Transverse colon (tissue), 4 donors: ENCODE results near the gene RBBP7. TPM values are rescaled to one million over a fixed set of nuclear protein-coding genes. Genes with fewer than 3 reads are reported as not detected.

ENCODE experiments used
- DNase-seq: peaks from one replicate; pipeline ENCODE4 v3.0.0-alpha.2; 2019
- H3K27ac ChIP-seq, 4 donors: fragments of 200-600 bp; sonication (generic); 2 replicates each; pipeline ENCODE4 v1.5.1; 2016 to 2018; ENCODE audit warnings: inconsistent platforms in 4 of 4
- H3K27me3 ChIP-seq: fragments of 200-600 bp; sonication (generic); 2 replicates; pipeline ENCODE4 v1.5.1; 2017; ENCODE audit warnings: inconsistent platforms
- H3K36me3 ChIP-seq, 4 donors: fragments of 200-600 bp; sonication (generic); 2 replicates each; pipeline ENCODE4 v1.5.1; 2017 to 2019; ENCODE audit warnings: inconsistent platforms in 4 of 4
- H3K4me1 ChIP-seq, 4 donors: fragments of 200-600 bp; sonication (generic); 2 replicates each; pipeline ENCODE4 v1.5.1; 2017 to 2020; ENCODE audit warnings: inconsistent platforms in 4 of 4
- H3K4me3 ChIP-seq, 4 donors: fragments of 200-600 bp; sonication (generic); 1 replicate in 1 of 4; 2 replicates in 3 of 4; pipeline versions ENCODE4 v1.5.1 to v1.6.1; 2017 to 2019; ENCODE audit warnings: inconsistent platforms in 4 of 4
- H3K9me3 ChIP-seq, 2 donors: fragments of 200-600 bp; sonication (generic); 2 replicates each; pipeline ENCODE4 v1.5.1; 2017 to 2019; ENCODE audit warnings: inconsistent platforms in 2 of 2
- EP300 ChIP-seq: sonication (generic); formaldehyde crosslinking; IDR thresholded peaks from one replicate; pipeline ENCODE4 v1.6.1; 2017; ENCODE audit warnings: antibody characterized with exemption, low read depth
- POLR2A ChIP-seq: fragments of 450-650 bp; IDR thresholded peaks from one replicate; pipeline ENCODE4 v1.6.1; 2016; ENCODE audit warnings: antibody characterized with exemption, mild to moderate bottlenecking, moderate library complexity
- POLR2AphosphoS5 ChIP-seq, 3 donors: sonication (generic); formaldehyde crosslinking; IDR thresholded peaks; one replicate each; pipeline ENCODE4 v1.6.1; 2016; ENCODE audit warnings: antibody characterized with exemption in 3 of 3
- WGBS, 2 donors: methylation state at CpG; one replicate each; pipeline ENCODE4 v1.1.5; 2018; ENCODE audit warnings: low coverage in 1 of 2; 5-methylcytosine and 5-hydroxymethylcytosine counted together
- in situ Hi-C, 4 donors: fragments of 200-750 bp; cut with MboI; loops; one replicate each; pipeline versions ENCODE4 v1.15.0 to v1.15.1; 2017; ENCODE audit warnings: low sequenced_read_pairs in 3 of 4, low pct_ligation_motif_present in 1 of 4, low pct_unique_long_range_greater_than_20kb in 1 of 4
- intact Hi-C: fragments of 100-400 bp; cut with DNase I; formaldehyde crosslinking; loops from one replicate; pipeline ENCODE4 v1.15.1; 2023; ENCODE audit warnings: low total_unique reads
- total RNA-seq, 4 donors: library from RNA; depleted of rRNA; stranded (reverse); fragments of >200 nt; gene quantifications; one replicate each; pipeline ENCODE4 v1.1.0, GENCODE V29; 2016
- TF ChIP-seq, protein P1 (sequence below), 5 experiments: fragments of 200-600 bp in 3 of 5; fragments of 450-650 bp in 2 of 5; sonication (generic) in 3 of 5; IDR thresholded peaks; 1 replicate in 2 of 5; 2 replicates in 3 of 5; pipeline ENCODE4 v1.5.1; 2016 to 2017; ENCODE audit warnings: antibody characterized with exemption in 5 of 5, inconsistent platforms in 3 of 5, mild to moderate bottlenecking in 2 of 5, moderate library complexity in 1 of 5

The RBBP7 gene
- total RNA-seq, 4 donors from 2014 or later, result 32.2 to 67.4 (median 55.2) TPM

GRCh38 chrX:16825264-16826035 lies 44.7 kb downstream of the RBBP7 start:
- intact Hi-C loops (no loop called here), in situ Hi-C loops (loop anchor here in 1 of 4 donors (10.0 kb wide), 1 partner anchor 59 kb away; no protein-coding TSS in a partner anchor)
- H3K27ac ChIP-seq, result no peak overlapping the region
- TF ChIP-seq POLR2AphosphoS5 (IDR thresholded peaks at IDR 0.05) (no peak), POLR2A (no peak), EP300 (no peak)
- TF ChIP-seq, protein P1, sequence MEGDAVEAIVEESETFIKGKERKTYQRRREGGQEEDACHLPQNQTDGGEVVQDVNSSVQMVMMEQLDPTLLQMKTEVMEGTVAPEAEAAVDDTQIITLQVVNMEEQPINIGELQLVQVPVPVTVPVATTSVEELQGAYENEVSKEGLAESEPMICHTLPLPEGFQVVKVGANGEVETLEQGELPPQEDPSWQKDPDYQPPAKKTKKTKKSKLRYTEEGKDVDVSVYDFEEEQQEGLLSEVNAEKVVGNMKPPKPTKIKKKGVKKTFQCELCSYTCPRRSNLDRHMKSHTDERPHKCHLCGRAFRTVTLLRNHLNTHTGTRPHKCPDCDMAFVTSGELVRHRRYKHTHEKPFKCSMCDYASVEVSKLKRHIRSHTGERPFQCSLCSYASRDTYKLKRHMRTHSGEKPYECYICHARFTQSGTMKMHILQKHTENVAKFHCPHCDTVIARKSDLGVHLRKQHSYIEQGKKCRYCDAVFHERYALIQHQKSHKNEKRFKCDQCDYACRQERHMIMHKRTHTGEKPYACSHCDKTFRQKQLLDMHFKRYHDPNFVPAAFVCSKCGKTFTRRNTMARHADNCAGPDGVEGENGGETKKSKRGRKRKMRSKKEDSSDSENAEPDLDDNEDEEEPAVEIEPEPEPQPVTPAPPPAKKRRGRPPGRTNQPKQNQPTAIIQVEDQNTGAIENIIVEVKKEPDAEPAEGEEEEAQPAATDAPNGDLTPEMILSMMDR (IDR thresholded peaks at IDR 0.05), result no peak
- H3K36me3 ChIP-seq, result no peaks in the 10 kb centered on the region
- H3K9me3 ChIP-seq, result no peaks in the 10 kb centered on the region
- no peak overlapping the region for H3K4me3 ChIP-seq
- H3K4me1 ChIP-seq, result no peaks in the 10 kb centered on the region
- no peaks in the 10 kb centered on the region for H3K27me3 ChIP-seq
- no peak for DNase-seq
- WGBS, 2 donors, result 40 to 75% methylated on average over 2 to 8 of the region's 8 CpGs

- H3K9me3 ChIP-seq, result no peaks in the 10 kb centered on the region
- no peaks in the 10 kb centered on the region for H3K27me3 ChIP-seq
- TF ChIP-seq, protein P1 (IDR thresholded peaks at IDR 0.05), result no peak
- TF ChIP-seq EP300 (no peak), POLR2AphosphoS5 (IDR thresholded peaks at IDR 0.05) (no peak), POLR2A (no peak)
- H3K36me3 ChIP-seq, result no peaks in the 10 kb centered on the region
- DNase-seq, result no peak
- intact Hi-C loops (no loop called here), in situ Hi-C loops (loop anchor here in 1 of 4 donors (10.0 kb wide), 1 partner anchor 62 kb away; no protein-coding TSS in a partner anchor)
- H3K4me3 ChIP-seq, result no peak overlapping the region
- 79 to 80% methylated on average over 1 to 2 of the region's 2 CpGs for WGBS, 2 donors
- H3K4me1 ChIP-seq, result peaks cover 0 to 3% (median 0%) of the 10 kb centered on the region in 4 donors
- no peak overlapping the region for H3K27ac ChIP-seq
Measured at GRCh38 chrX:16822723-16823122, 47.4 kb downstream of the RBBP7 start.

DNA sequence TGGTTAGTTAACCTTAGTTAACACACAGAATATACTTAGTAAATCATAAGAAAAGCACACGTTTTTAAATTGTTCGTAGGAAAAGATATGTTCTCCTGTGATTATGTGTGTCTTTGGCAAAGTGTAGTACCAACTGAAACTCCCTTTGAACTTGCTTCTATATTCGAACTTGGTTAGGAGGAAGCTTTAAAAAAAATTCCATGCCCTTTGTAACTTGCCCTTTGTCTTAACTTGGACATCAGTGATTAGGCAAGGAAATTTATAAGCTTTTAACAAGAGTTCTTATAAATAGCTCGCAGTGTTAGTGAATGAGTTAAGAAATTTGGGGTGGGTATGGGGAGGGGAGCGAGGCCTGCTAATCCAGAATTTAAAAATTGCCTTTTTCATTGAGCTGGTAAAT lies 50.5 kb downstream of the RBBP7 start:
- H3K27ac ChIP-seq, result peak overlapping the region in 2 of 4 donors; percentile 17 to 53
- TF ChIP-seq EP300 (no peak), POLR2A (no peak), POLR2AphosphoS5 (IDR thresholded peaks at IDR 0.05) (no peak)
- TF ChIP-seq, protein P1 (IDR thresholded peaks at IDR 0.05), result no peak
- no peak for DNase-seq
- H3K27me3 ChIP-seq, result no peaks in the 10 kb centered on the region
- no peak overlapping the region for H3K4me3 ChIP-seq
- in situ Hi-C loops (loop anchor here in 1 of 4 donors (10.0 kb wide), 1 partner anchor 65 kb away; no protein-coding TSS in a partner anchor), intact Hi-C loops (no loop called here)
- no peaks in the 10 kb centered on the region for H3K36me3 ChIP-seq
- H3K4me1 ChIP-seq, result peaks cover 0 to 3% (median 0%) of the 10 kb centered on the region in 4 donors
- no peaks in the 10 kb centered on the region for H3K9me3 ChIP-seq
- 69 to 78% methylated on average over 4 to 5 of the region's 5 CpGs for WGBS, 2 donors

DNA sequence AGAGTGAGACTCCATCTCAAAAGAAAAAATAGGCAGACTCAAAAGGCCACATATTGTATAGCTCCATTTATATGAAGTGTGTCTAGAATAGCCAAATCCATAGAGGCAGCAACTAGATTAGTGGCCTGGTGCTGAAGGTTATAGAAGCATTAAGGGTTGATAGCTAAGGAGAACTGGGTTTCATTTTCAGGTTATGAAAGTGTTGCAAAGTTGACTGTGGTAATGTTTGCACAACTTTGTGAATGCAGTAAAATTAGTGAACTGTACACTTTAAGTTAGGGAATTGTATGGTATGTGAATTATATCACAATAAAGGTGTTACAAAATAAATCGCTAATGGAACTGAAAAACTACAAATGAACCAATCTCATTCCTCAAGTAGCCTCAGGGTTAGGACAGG lies 55.6 kb downstream of the RBBP7 start:
- intact Hi-C loops, result no loop called here
- 91% methylated on average over 1 of the region's 1 CpG; no CpG with 5 or more reads in 1 of the 2 donors for WGBS, 2 donors
- no peak overlapping the region for H3K4me3 ChIP-seq
- H3K9me3 ChIP-seq, result no peaks in the 10 kb centered on the region
- no peaks in the 10 kb centered on the region for H3K4me1 ChIP-seq
- in situ Hi-C loops, result no loop called here
- TF ChIP-seq POLR2A (no peak), POLR2AphosphoS5 (IDR thresholded peaks at IDR 0.05) (no peak), EP300 (no peak)
- no peak overlapping the region for H3K27ac ChIP-seq
- H3K36me3 ChIP-seq, result no peaks in the 10 kb centered on the region
- no peaks in the 10 kb centered on the region for H3K27me3 ChIP-seq
- DNase-seq, result no peak
